SK-N-SH (cell line): ENCODE measurements around the gene HSPG2.
"Not testable (repeated sequence)": the region's sequence is repeated elsewhere in the genome, so short reads cannot be mapped to it uniquely, and the experiment has no call there.

Experiments
- CHD2 ChIP-seq: fragments of 150-350 bp; IDR thresholded peaks from 2 replicates; pipeline ENCODE4 v1.6.1; 2018; ENCODE audit warnings: low read length; ENCODE audit not compliant: partially characterized antibody
- ELF1 ChIP-seq: IDR thresholded peaks from 2 replicates; pipeline ENCODE4 v1.4.0; 2012
- EZH2phosphoT487 ChIP-seq: fragments of 200-600 bp; sonication (generic); IDR thresholded peaks from 2 replicates; pipeline ENCODE4 v1.6.1; 2017; ENCODE audit warnings: low read depth, mixed run types, mild to moderate bottlenecking, antibody characterized with exemption, moderate library complexity, borderline replicate concordance
- GATA2 ChIP-seq: sonication (generic); formaldehyde crosslinking; IDR thresholded peaks from 2 replicates; pipeline ENCODE4 v1.5.0; 2020; ENCODE audit warnings: mild to moderate bottlenecking, missing genetic modification reagents
- JUND ChIP-seq: IDR thresholded peaks from 2 replicates; pipeline ENCODE4 v1.4.0; 2012
- RFX5 ChIP-seq: IDR thresholded peaks from 2 replicates; pipeline ENCODE4 v1.6.1; 2012; ENCODE audit warnings: mild to moderate bottlenecking, improper control_type of control experiment, low read length
- TAF1 ChIP-seq: IDR thresholded peaks from 2 replicates; pipeline ENCODE4 v1.6.1; 2012; ENCODE audit warnings: low read depth, mild to moderate bottlenecking, low read length, moderate library complexity, borderline replicate concordance
- TCF12 ChIP-seq: IDR thresholded peaks from 2 replicates; pipeline ENCODE4 v1.4.0; 2012
- TEAD4 ChIP-seq: IDR thresholded peaks from 2 replicates; pipeline ENCODE4 v1.4.0; 2012; ENCODE audit warnings: mild to moderate bottlenecking, borderline replicate concordance; ENCODE audit not compliant: insufficient read depth
- YY1 ChIP-seq: IDR thresholded peaks from 2 replicates; pipeline ENCODE4 v1.4.0; 2012; ENCODE audit warnings: low read depth, mild to moderate bottlenecking
- TF ChIP-seq, protein P1 (sequence below): fragments of 200-600 bp; sonication (generic); IDR thresholded peaks from 2 replicates; pipeline ENCODE4 v1.6.1; 2017; ENCODE audit warnings: antibody characterized with exemption, mild to moderate bottlenecking, moderate library complexity
- TF ChIP-seq, protein P2 (sequence below): IDR thresholded peaks from 2 replicates; pipeline ENCODE4 v1.6.1; 2012; ENCODE audit warnings: mild to moderate bottlenecking, low read depth, low read length, moderate library complexity
- TF ChIP-seq, protein P3 (sequence below): IDR thresholded peaks from 2 replicates; pipeline ENCODE4 v1.4.0; 2012; ENCODE audit warnings: low read depth
- TF ChIP-seq, protein P4 (sequence below): fragments of 150-350 bp; IDR thresholded peaks from 2 replicates; pipeline ENCODE4 v1.6.1; 2017; ENCODE audit warnings: antibody characterized with exemption, low read length, low read depth, borderline replicate concordance

DNA sequence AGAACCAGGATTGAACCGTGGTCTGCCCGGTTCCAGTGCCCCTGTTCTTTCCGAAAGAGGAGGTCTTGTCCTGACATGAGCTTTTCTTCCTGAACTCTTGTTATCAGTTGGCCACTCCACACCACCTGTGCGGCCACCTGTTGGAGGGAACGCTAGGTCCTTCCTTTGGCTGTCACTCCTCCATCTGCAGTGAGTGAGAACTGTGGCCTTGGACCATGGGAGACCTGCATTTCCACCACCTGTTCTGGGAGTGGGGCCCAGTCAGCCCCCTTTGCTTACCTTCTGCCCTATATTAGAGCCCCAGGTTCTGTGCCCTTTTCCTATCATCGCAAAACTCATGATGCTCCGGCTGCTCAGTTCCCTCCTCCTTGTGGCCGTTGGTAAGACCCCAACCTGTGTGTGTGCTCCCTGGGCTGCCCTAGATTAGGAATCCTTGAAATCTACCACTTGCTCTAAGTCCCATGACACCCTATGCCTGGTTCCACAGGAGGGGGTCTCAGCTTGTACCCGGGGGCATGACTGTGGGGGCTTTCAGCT lies 39.7 kb upstream of the HSPG2 start, which contains the start of gene CELA3B:
- TF ChIP-seq TAF1; YY1; EZH2phosphoT487; ELF1; TEAD4; TCF12; JUND; CHD2; RFX5; GATA2 (CRISPR knock-in tag): not testable (repeated sequence)
- TF ChIP-seq, protein P1, sequence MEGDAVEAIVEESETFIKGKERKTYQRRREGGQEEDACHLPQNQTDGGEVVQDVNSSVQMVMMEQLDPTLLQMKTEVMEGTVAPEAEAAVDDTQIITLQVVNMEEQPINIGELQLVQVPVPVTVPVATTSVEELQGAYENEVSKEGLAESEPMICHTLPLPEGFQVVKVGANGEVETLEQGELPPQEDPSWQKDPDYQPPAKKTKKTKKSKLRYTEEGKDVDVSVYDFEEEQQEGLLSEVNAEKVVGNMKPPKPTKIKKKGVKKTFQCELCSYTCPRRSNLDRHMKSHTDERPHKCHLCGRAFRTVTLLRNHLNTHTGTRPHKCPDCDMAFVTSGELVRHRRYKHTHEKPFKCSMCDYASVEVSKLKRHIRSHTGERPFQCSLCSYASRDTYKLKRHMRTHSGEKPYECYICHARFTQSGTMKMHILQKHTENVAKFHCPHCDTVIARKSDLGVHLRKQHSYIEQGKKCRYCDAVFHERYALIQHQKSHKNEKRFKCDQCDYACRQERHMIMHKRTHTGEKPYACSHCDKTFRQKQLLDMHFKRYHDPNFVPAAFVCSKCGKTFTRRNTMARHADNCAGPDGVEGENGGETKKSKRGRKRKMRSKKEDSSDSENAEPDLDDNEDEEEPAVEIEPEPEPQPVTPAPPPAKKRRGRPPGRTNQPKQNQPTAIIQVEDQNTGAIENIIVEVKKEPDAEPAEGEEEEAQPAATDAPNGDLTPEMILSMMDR = not testable (repeated sequence)
- TF ChIP-seq, protein P2, sequence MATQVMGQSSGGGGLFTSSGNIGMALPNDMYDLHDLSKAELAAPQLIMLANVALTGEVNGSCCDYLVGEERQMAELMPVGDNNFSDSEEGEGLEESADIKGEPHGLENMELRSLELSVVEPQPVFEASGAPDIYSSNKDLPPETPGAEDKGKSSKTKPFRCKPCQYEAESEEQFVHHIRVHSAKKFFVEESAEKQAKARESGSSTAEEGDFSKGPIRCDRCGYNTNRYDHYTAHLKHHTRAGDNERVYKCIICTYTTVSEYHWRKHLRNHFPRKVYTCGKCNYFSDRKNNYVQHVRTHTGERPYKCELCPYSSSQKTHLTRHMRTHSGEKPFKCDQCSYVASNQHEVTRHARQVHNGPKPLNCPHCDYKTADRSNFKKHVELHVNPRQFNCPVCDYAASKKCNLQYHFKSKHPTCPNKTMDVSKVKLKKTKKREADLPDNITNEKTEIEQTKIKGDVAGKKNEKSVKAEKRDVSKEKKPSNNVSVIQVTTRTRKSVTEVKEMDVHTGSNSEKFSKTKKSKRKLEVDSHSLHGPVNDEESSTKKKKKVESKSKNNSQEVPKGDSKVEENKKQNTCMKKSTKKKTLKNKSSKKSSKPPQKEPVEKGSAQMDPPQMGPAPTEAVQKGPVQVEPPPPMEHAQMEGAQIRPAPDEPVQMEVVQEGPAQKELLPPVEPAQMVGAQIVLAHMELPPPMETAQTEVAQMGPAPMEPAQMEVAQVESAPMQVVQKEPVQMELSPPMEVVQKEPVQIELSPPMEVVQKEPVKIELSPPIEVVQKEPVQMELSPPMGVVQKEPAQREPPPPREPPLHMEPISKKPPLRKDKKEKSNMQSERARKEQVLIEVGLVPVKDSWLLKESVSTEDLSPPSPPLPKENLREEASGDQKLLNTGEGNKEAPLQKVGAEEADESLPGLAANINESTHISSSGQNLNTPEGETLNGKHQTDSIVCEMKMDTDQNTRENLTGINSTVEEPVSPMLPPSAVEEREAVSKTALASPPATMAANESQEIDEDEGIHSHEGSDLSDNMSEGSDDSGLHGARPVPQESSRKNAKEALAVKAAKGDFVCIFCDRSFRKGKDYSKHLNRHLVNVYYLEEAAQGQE = not testable (repeated sequence)
- TF ChIP-seq, protein P3, sequence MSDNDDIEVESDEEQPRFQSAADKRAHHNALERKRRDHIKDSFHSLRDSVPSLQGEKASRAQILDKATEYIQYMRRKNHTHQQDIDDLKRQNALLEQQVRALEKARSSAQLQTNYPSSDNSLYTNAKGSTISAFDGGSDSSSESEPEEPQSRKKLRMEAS = not testable (repeated sequence)
- TF ChIP-seq, protein P4, sequence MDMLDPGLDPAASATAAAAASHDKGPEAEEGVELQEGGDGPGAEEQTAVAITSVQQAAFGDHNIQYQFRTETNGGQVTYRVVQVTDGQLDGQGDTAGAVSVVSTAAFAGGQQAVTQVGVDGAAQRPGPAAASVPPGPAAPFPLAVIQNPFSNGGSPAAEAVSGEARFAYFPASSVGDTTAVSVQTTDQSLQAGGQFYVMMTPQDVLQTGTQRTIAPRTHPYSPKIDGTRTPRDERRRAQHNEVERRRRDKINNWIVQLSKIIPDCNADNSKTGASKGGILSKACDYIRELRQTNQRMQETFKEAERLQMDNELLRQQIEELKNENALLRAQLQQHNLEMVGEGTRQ = not testable (repeated sequence)
